Measurements from ENCODE around the gene INHBC. TPM values are rescaled to one million over a fixed set of nuclear protein-coding genes. Genes with fewer than 3 reads are reported as not detected.

The INHBC gene
- total RNA-seq, 1 donor from 2014 or later, result not detected

GRCh38 chr12:57476993-57477709 lies 42.6 kb downstream of the INHBC start:
- H3K4me3 Mint-ChIP-seq (ENCODE audit: unreplicated experiment), result peak overlapping the region; percentile 91
- no peak for TF ChIP-seq CTCF (IDR thresholded peaks at IDR 0.05; ENCODE audit: unreplicated experiment)
- no peaks in the 10 kb centered on the region for H3K9me3 Mint-ChIP-seq (ENCODE audit: unreplicated experiment)
- H3K27ac Mint-ChIP-seq (ENCODE audit: unreplicated experiment), result peak overlapping the region; percentile 91
- H3K27me3 Mint-ChIP-seq (ENCODE audit: unreplicated experiment), result peaks cover 30% of the 10 kb centered on the region
- no peak for DNase-seq (ENCODE audit: low spot score)
- H3K36me3 Mint-ChIP-seq (ENCODE audit: low read depth, unreplicated experiment), result peaks cover 33% of the 10 kb centered on the region
- H3K4me1 Mint-ChIP-seq (ENCODE audit: unreplicated experiment), result peaks cover 61% of the 10 kb centered on the region

- DNase-seq (ENCODE audit: low spot score), result no peak
- no peak for TF ChIP-seq CTCF (IDR thresholded peaks at IDR 0.05; ENCODE audit: unreplicated experiment)
- no peaks in the 10 kb centered on the region for H3K9me3 Mint-ChIP-seq (ENCODE audit: unreplicated experiment)
- peaks cover 61% of the 10 kb centered on the region for H3K4me1 Mint-ChIP-seq (ENCODE audit: unreplicated experiment)
- H3K27me3 Mint-ChIP-seq (ENCODE audit: unreplicated experiment), result peaks cover 28% of the 10 kb centered on the region
- peak overlapping the region; percentile 91 for H3K27ac Mint-ChIP-seq (ENCODE audit: unreplicated experiment)
- peaks cover 29% of the 10 kb centered on the region for H3K36me3 Mint-ChIP-seq (ENCODE audit: low read depth, unreplicated experiment)
- peak overlapping the region; percentile 91 for H3K4me3 Mint-ChIP-seq (ENCODE audit: unreplicated experiment)
These were observed 43.4 kb downstream of the INHBC start for GRCh38 chr12:57477710-57478681.

DNA sequence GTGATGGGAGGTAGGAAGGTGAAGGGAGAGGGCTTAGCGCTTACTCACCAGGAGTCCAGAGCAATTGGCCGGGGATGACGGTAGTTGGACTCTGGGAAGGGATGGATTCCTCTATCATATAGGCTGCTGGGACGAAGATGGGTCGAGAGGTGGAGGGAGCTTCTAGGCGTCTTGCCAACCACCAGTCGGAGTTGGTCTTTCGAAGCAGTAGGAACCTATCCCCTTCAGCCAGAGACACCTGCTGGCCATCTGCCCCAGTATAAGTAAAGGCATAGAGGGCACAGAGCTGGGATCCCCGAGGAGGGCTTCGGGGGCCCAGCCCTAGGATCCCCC lies 44.4 kb downstream of the INHBC start:
- peak overlapping the region; percentile 86 for H3K27ac Mint-ChIP-seq (ENCODE audit: unreplicated experiment)
- no peaks in the 10 kb centered on the region for H3K9me3 Mint-ChIP-seq (ENCODE audit: unreplicated experiment)
- peaks cover 25% of the 10 kb centered on the region for H3K36me3 Mint-ChIP-seq (ENCODE audit: low read depth, unreplicated experiment)
- H3K4me3 Mint-ChIP-seq (ENCODE audit: unreplicated experiment), result no peak overlapping the region
- no peak for TF ChIP-seq CTCF (IDR thresholded peaks at IDR 0.05; ENCODE audit: unreplicated experiment)
- H3K4me1 Mint-ChIP-seq (ENCODE audit: unreplicated experiment), result peaks cover 61% of the 10 kb centered on the region
- DNase-seq (ENCODE audit: low spot score), result no peak
- H3K27me3 Mint-ChIP-seq (ENCODE audit: unreplicated experiment), result peaks cover 27% of the 10 kb centered on the region

DNA sequence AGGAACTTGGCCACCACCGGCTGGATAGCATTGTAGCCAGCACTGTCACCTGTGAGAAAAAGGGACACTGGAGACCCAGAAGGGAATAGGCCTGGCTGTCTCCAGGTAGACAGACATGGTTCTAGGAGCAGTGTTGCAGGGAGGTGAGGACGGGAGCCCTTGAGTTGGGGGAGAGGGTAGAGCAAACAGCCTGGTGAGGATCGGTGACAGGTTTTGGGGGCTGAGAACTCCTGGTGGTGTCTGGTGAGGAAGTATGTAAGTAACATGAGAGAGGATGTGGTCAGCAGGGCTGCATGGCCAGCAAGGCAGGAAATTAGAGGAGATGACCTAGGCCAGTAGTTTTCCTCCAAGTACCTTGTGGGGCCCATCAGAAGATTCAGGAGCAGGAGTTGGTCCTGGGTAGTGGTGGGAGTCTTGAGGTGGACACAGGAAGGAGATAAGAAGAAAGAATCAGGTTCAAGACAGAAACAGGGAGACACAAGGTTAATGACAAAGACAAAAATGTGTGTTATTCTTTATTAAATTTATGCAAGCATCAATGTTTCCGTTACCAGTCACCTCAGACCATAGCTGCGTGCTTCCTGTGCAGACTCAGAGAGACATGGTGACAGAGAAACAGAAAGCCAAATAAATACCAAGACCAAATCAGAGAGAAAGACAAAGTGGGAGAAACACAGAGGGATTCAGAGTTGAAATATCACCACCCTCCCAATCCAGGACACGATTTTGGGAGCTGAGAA lies 45.0 kb downstream of the INHBC start, which contains the start of gene ARHGAP9:
TSS of gene ARHGAP9 (minus strand) at position 491 of the 740 bp plus-strand sequence. CDS start at position 31, 460 bp downstream.
- H3K27ac Mint-ChIP-seq (ENCODE audit: unreplicated experiment), result peak within 1 kb of the TSS; percentile 86
- peaks cover 55% of the 10 kb centered on the region for H3K4me1 Mint-ChIP-seq (ENCODE audit: unreplicated experiment)
- peaks cover 24% of the 10 kb centered on the region for H3K27me3 Mint-ChIP-seq (ENCODE audit: unreplicated experiment)
- peak within 1 kb of the TSS; percentile 85 for H3K4me3 Mint-ChIP-seq (ENCODE audit: unreplicated experiment)
- H3K9me3 Mint-ChIP-seq (ENCODE audit: unreplicated experiment), result no peaks in the 10 kb centered on the region
- no peak for DNase-seq (ENCODE audit: low spot score)
- TF ChIP-seq CTCF (IDR thresholded peaks at IDR 0.05; ENCODE audit: unreplicated experiment), result no peak
- peaks cover 20% of the 10 kb centered on the region for H3K36me3 Mint-ChIP-seq (ENCODE audit: low read depth, unreplicated experiment)

Data from endothelial cell (in vitro differentiated cells).